Panc1 (cell line): ENCODE data around the gene SSUH2. TPM values are rescaled to one million over a fixed set of nuclear protein-coding genes. Genes with fewer than 3 reads are reported as not detected.

Source experiments
- ATAC-seq: fragments of 200-7000 bp; cut with Tn5 transposase; 2 replicates; pipeline ENCODE4 v1.9.1; 2020; ENCODE audit warnings: mild to moderate bottlenecking, moderate library complexity
- BruUV-seq: library from RNA; stranded (reverse); fragments of 400-500 nt; replicated peaks from 2 replicates; lab custom pipeline; 2021; lab: Mats Ljungman, UMichigan
- CTCF ChIA-PET: fragments of 300-600 bp; sonication (Branson Sonifier 250); formaldehyde crosslinking; loops from one replicate; lab custom pipeline; 2022; ENCODE audit warnings: antibody characterized with exemption; lab: Charles Lee
- POLR2A ChIA-PET: fragments of 300-600 bp; sonication (Branson Sonifier 250); formaldehyde crosslinking; loops from one replicate; lab custom pipeline; 2022; ENCODE audit warnings: antibody characterized with exemption; lab: Charles Lee
- DNase-seq: peaks from one replicate; pipeline ENCODE4 v3.0.0-alpha.2; 2010; ENCODE audit warnings: low read depth, low spot score
- H3K27ac ChIP-seq: 2 replicates; pipeline ENCODE4 v1.5.1; 2011; ENCODE audit warnings: mild to moderate bottlenecking, low read length, inconsistent platforms
- H3K27me3 ChIP-seq: fragments of 200-500 bp; sonication (Bioruptor generic); 2 replicates; pipeline ENCODE4 v1.6.0; 2014; ENCODE audit warnings: low read length, inconsistent platforms; ENCODE audit not compliant: control insufficient read depth, insufficient read depth
- H3K36me3 ChIP-seq: fragments of 200-500 bp; sonication (Bioruptor generic); 2 replicates; pipeline ENCODE4 v1.5.1; 2014; ENCODE audit warnings: inconsistent platforms, mild to moderate bottlenecking, low read length, moderate library complexity; ENCODE audit not compliant: control insufficient read depth, insufficient read depth
- H3K4me1 ChIP-seq: 2 replicates; pipeline ENCODE4 v1.5.1; 2011; ENCODE audit warnings: inconsistent platforms, mild to moderate bottlenecking, low read length, moderate library complexity; ENCODE audit not compliant: control insufficient read depth, insufficient read depth
- H3K4me3 ChIP-seq, 2 experiments: 2 replicates each; pipeline ENCODE4 v1.5.1; 2011 to 2012; ENCODE audit warnings: low read depth in 2 of 2, low read length in 2 of 2, mild to moderate bottlenecking in 2 of 2, inconsistent platforms in 1 of 2, moderate library complexity in 1 of 2
- H3K9me3 ChIP-seq: fragments of 200-500 bp; sonication (Bioruptor generic); 2 replicates; pipeline ENCODE4 v1.5.1; 2014; ENCODE audit warnings: low read depth, mild to moderate bottlenecking, inconsistent platforms, low read length, moderate library complexity; ENCODE audit not compliant: control insufficient read depth, insufficient read depth
- CTCF ChIP-seq: fragments of 450-650 bp; IDR thresholded peaks from 2 replicates; pipeline ENCODE4 v1.5.1; 2017; ENCODE audit warnings: mild to moderate bottlenecking
- POLR2AphosphoS5 ChIP-seq: IDR thresholded peaks from 2 replicates; pipeline ENCODE4 v1.6.1; 2012; ENCODE audit warnings: mild to moderate bottlenecking, low read depth, low read length, moderate library complexity
- REST ChIP-seq, 2 experiments: IDR thresholded peaks; 2 replicates each; pipeline ENCODE4 v1.6.1; 2011 to 2012; ENCODE audit warnings: low read depth in 2 of 2, control low read depth in 1 of 2, low read length in 1 of 2, mild to moderate bottlenecking in 1 of 2, moderate library complexity in 1 of 2; ENCODE audit not compliant: insufficient read depth in 1 of 2
- SIN3A ChIP-seq: IDR thresholded peaks from 2 replicates; pipeline ENCODE4 v1.6.1; 2012; ENCODE audit warnings: low read depth, mild to moderate bottlenecking, low read length, moderate library complexity, borderline replicate concordance; ENCODE audit not compliant: insufficient read depth
- TCF7L2 ChIP-seq: IDR thresholded peaks from 2 replicates; pipeline ENCODE4 v1.6.1; 2011; ENCODE audit warnings: mild to moderate bottlenecking, low read depth, low read length, inconsistent platforms
- in situ Hi-C: cut with HindIII; loops from 2 replicates; pipeline ENCODE4 v1.10.0; 2016; ENCODE audit warnings: low sequenced_read_pairs, low pct_unique_long_range_greater_than_20kb
- intact Hi-C: fragments of 100-400 bp; cut with micrococcal nuclease; formaldehyde crosslinking; loops from one replicate; pipeline ENCODE4 v1.10.0; 2022; ENCODE audit not compliant: unreplicated experiment
- total RNA-seq: library from RNA; stranded (reverse); gene quantifications from one replicate; pipeline ENCODE4 v1.2.1, GENCODE V29; 2021; ENCODE audit not compliant: unreplicated experiment

The SSUH2 gene
- total RNA-seq, 1 experiment from 2014 or later, result not detected

- intact Hi-C loops (no loop called here), in situ Hi-C loops (no loop called here)
- no TSS peak for BruUV-seq
- Histone ChIP-seq H3K27me3 (no peaks in the 10 kb centered on the region), H3K27ac (no peak overlapping the region), H3K36me3 (no peaks in the 10 kb centered on the region), H3K4me1 (no peaks in the 10 kb centered on the region), H3K4me3 (no peak overlapping the region), H3K9me3 (no peaks in the 10 kb centered on the region)
- POLR2A ChIA-PET, result no interaction called here
- TF ChIP-seq REST (IDR thresholded peaks at IDR 0.05; ENCODE audit: insufficient read depth in 1 of 2, low read depth in 2 of 2, low read length in 1 of 2) (no peak), SIN3A (no peak), CTCF (no peak)
- CTCF ChIA-PET, result no interaction called here
- ATAC-seq, result no peak
- no peak for DNase-seq
Measured at GRCh38 chr3:8596321-8597218, 48.0 kb downstream of the SSUH2 start.

GRCh38 chr3:8595695-8596115 is 48.9 kb downstream of the SSUH2 start:
- CTCF ChIA-PET, result no interaction called here
- Histone ChIP-seq H3K27ac (no peak overlapping the region), H3K4me1 (no peaks in the 10 kb centered on the region), H3K36me3 (no peaks in the 10 kb centered on the region), H3K27me3 (no peaks in the 10 kb centered on the region), H3K4me3 (no peak overlapping the region), H3K9me3 (no peaks in the 10 kb centered on the region)
- POLR2A ChIA-PET, result no interaction called here
- in situ Hi-C loops, result no loop called here
- TF ChIP-seq SIN3A (no peak), CTCF (no peak), REST (IDR thresholded peaks at IDR 0.05; ENCODE audit: insufficient read depth in 1 of 2, low read depth in 2 of 2, low read length in 1 of 2) (no peak), POLR2AphosphoS5 (no peak), TCF7L2 (no peak)
- no TSS peak for BruUV-seq
- ATAC-seq (no peak), DNase-seq (no peak)
- intact Hi-C loops, result no loop called here
